Osteoblast (primary cell): ENCODE data around the gene COLGALT1. TPM values are rescaled to one million over a fixed set of nuclear protein-coding genes. Genes with fewer than 3 reads are reported as not detected.
A peak's percentile ranks its signal among the peaks of the same experiment; 100 is the strongest.

Source experiments
- DNase-seq: peaks from one replicate; pipeline ENCODE4 v3.0.0; 2011; ENCODE audit warnings: low spot score, mixed read lengths; ENCODE audit not compliant: insufficient read length; ENCODE audit errors: missing footprints
- H2AFZ ChIP-seq: 2 replicates; pipeline ENCODE4 v1.6.0; 2011; ENCODE audit warnings: mild to moderate bottlenecking, low read length
- H3K27ac ChIP-seq: 2 replicates; pipeline ENCODE4 v1.5.1; 2011; ENCODE audit warnings: mild to moderate bottlenecking, low read depth, low read length, moderate library complexity
- H3K27me3 ChIP-seq: 2 replicates; pipeline ENCODE4 v1.6.0; 2012; ENCODE audit warnings: mild to moderate bottlenecking, control low read depth, inconsistent platforms, low read length, moderate library complexity; ENCODE audit not compliant: insufficient read depth
- H3K36me3 ChIP-seq: 2 replicates; pipeline ENCODE4 v1.5.1; 2011; ENCODE audit warnings: mild to moderate bottlenecking, low read length, control low read depth, moderate library complexity; ENCODE audit not compliant: insufficient read depth
- H3K4me1 ChIP-seq: 2 replicates; pipeline ENCODE4 v1.5.1; 2011; ENCODE audit warnings: mild to moderate bottlenecking, low read length, control low read depth, moderate library complexity; ENCODE audit not compliant: insufficient read depth
- H3K4me2 ChIP-seq: 2 replicates; pipeline ENCODE4 v1.6.0; 2011; ENCODE audit warnings: mild to moderate bottlenecking, low read length; ENCODE audit not compliant: insufficient read depth
- H3K4me3 ChIP-seq: fragments of 200-600 bp; sonication (generic); 3 replicates; pipeline ENCODE4 v1.5.1; 2012; ENCODE audit warnings: mild to moderate bottlenecking, low read length, inconsistent platforms; ENCODE audit not compliant: insufficient read depth
- H3K79me2 ChIP-seq: 2 replicates; pipeline ENCODE4 v1.6.0; 2012; ENCODE audit warnings: mild to moderate bottlenecking, low read length, control low read depth, inconsistent platforms; ENCODE audit not compliant: insufficient read depth
- H3K9me3 ChIP-seq: 2 replicates; pipeline ENCODE4 v1.5.1; 2011; ENCODE audit warnings: low read depth, low read length, control low read depth
- H4K20me1 ChIP-seq: 2 replicates; pipeline ENCODE4 v1.6.0; 2012; ENCODE audit warnings: mild to moderate bottlenecking, low read length, control low read depth; ENCODE audit not compliant: insufficient read depth
- total RNA-seq: library from RNA; depleted of rRNA; stranded (reverse); fragments of >200 nt; gene quantifications from 2 replicates; pipeline ENCODE4 v1.2.3, GENCODE V29; 2012
- TF ChIP-seq, protein P1 (sequence below): IDR thresholded peaks from 2 replicates; pipeline ENCODE4 v1.5.1; 2011; ENCODE audit warnings: mild to moderate bottlenecking, low read depth, low read length, moderate library complexity; ENCODE audit errors: extremely low read depth

The COLGALT1 gene
- total RNA-seq, 1 donor: 108 TPM

DNA sequence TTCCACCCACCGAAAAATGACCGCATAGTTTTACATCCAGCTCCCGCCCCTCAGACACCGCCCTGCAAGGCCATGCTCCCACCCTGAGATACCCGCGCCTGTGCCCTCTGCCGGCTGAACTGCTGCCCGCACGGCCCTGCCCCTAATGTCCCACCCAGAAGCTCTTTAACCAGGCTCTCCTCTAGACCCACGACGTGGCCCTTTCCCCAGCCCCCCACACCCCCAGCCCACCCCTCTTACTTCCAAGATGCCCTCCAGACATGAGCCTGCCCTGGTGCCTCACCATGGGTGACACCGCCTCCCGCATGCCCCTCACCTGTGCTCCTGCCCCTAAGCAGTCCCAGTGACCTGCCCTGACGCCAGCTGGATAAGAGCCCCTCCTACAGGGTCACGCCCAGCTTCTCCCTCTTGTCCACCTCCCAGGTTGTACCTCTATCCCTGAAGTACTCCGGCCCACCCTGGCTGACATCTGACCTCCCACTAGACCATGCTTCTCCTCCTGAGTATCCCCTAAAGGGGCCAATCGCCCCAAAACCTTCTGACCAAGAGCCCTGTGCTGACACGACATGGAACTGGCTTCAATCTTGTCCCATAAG lies 51.2 kb downstream of the COLGALT1 start:
- TF ChIP-seq, protein P1, sequence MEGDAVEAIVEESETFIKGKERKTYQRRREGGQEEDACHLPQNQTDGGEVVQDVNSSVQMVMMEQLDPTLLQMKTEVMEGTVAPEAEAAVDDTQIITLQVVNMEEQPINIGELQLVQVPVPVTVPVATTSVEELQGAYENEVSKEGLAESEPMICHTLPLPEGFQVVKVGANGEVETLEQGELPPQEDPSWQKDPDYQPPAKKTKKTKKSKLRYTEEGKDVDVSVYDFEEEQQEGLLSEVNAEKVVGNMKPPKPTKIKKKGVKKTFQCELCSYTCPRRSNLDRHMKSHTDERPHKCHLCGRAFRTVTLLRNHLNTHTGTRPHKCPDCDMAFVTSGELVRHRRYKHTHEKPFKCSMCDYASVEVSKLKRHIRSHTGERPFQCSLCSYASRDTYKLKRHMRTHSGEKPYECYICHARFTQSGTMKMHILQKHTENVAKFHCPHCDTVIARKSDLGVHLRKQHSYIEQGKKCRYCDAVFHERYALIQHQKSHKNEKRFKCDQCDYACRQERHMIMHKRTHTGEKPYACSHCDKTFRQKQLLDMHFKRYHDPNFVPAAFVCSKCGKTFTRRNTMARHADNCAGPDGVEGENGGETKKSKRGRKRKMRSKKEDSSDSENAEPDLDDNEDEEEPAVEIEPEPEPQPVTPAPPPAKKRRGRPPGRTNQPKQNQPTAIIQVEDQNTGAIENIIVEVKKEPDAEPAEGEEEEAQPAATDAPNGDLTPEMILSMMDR: no peak
- Histone ChIP-seq H3K4me2 (peak overlapping the region; percentile 67), H3K79me2 (no peaks in the 10 kb centered on the region), H3K4me3 (no peak overlapping the region), H4K20me1 (no peaks in the 10 kb centered on the region), H3K27ac (no peak overlapping the region), H3K9me3 (no peaks in the 10 kb centered on the region), H3K4me1 (no peaks in the 10 kb centered on the region), H3K36me3 (no peaks in the 10 kb centered on the region), H2AFZ (no peak overlapping the region), H3K27me3 (peaks cover 20% of the 10 kb centered on the region)
- DNase-seq: peak; percentile 92

DNA sequence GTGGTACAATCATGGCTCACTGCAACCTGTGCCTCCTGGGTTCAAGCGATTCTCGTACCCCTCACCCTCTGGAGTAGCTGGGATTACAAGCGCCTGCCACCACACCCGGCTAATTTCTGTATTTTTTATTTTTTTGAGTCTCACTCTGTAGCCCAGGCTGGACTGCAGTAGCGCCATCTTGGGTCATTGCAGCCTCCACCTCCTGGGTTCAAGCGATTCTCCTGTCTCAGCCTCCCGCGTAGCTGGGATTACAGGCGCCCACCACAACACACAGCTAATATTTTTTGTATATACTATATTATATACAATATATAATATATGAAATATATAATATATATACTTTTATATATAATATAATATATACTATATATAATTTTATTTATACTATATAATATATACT lies 52.5 kb downstream of the COLGALT1 start:
- H3K4me2 ChIP-seq: no peak overlapping the region
- peaks cover 8% of the 10 kb centered on the region for H3K27me3 ChIP-seq
- DNase-seq: no peak
- no peak overlapping the region for H2AFZ ChIP-seq
- H3K4me1 ChIP-seq: no peaks in the 10 kb centered on the region
- H4K20me1 ChIP-seq: no peaks in the 10 kb centered on the region
- H3K9me3 ChIP-seq: no peaks in the 10 kb centered on the region
- no peaks in the 10 kb centered on the region for H3K36me3 ChIP-seq
- no peak overlapping the region for H3K4me3 ChIP-seq
- H3K27ac ChIP-seq: no peak overlapping the region
- H3K79me2 ChIP-seq: no peaks in the 10 kb centered on the region
- TF ChIP-seq, protein P1: no peak

DNA sequence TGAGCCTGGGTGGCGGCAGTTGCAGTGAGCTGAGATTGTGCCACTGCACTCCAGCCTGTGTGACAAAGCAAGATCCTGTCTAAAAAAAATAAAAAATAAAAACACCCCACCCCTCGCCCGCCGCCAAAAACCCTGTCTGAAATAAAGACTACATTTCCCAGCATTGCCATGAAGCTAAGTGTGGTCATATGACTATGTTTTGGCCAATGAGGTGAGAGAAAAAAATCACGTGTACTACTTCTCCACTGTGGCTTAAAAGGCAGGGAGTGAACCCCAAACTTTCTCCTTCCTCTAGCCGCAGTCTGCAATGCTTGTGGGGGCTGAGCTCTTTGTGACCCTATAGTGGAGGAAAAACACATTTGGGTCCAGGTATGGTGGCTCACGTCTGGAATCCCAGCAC lies 54.9 kb downstream of the COLGALT1 start:
- Histone ChIP-seq H3K4me3 (no peak overlapping the region), H3K79me2 (no peaks in the 10 kb centered on the region), H3K4me2 (no peak overlapping the region), H2AFZ (no peak overlapping the region), H3K9me3 (no peaks in the 10 kb centered on the region), H3K4me1 (no peaks in the 10 kb centered on the region), H4K20me1 (no peaks in the 10 kb centered on the region), H3K27me3 (no peaks in the 10 kb centered on the region), H3K36me3 (no peaks in the 10 kb centered on the region), H3K27ac (no peak overlapping the region)
- DNase-seq: peak; percentile 93
- TF ChIP-seq, protein P1: no peak

DNA sequence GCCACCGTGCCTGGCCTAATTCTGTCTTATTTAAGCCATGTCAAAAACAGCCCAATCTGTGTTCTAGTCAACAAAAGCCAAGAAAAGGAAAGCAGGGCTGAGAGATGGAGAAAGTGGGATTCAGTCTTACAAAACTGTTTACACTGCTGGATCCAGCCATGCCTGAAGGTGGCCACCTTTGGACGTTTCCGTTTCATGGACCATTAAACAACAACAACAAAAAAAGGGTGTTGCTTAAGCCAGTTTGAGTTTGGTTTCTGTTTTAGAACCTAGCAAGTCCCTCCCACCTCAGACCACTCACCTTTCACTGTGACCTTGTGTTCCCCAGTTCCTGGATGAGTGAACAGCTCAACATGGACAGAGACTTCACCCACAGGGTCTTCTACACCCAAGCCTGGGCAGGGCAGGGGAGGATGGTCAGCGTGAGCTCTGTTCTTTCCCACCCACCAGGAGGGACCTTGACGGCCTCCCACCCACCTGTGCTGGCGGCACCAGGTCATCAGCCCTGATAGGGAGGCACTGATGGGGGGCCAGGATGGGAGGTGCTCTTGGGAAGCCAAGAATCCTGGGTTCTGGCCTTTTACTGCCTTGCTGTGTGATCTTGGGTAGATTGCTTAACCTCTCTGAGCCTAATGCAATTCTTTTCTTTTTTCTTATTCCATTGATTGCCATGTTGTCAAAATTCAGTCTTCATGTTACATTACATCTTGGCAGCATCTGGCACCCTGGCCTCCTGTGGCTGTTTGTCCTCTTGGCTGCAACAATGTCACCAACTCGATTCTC lies 56.2 kb downstream of the COLGALT1 start:
- Histone ChIP-seq H3K79me2 (no peaks in the 10 kb centered on the region), H3K4me2 (no peak overlapping the region), H3K36me3 (no peaks in the 10 kb centered on the region), H3K4me3 (no peak overlapping the region), H3K9me3 (no peaks in the 10 kb centered on the region), H3K27ac (no peak overlapping the region), H3K27me3 (no peaks in the 10 kb centered on the region), H3K4me1 (no peaks in the 10 kb centered on the region), H4K20me1 (no peaks in the 10 kb centered on the region), H2AFZ (no peak overlapping the region)
- peak; percentile 77 for DNase-seq
- TF ChIP-seq, protein P1: no peak
